SIG-M5 treated with dmso at 0.1 percent for 504 hours (cell line): ENCODE data around the gene ITGAV.
A peak's percentile ranks its signal among the peaks of the same experiment; 100 is the strongest.

Source experiments
- DNase-seq: peaks from one replicate; lab custom pipeline; 2025; ENCODE audit not compliant: unreplicated experiment; lab: John Stamatoyannopoulos, UW

ITGAV gene

GRCh38 chr2:186612026-186612425, 22.2 kb downstream of the ITGAV start:
- no peak for DNase-seq

GRCh38 chr2:186612555-186613440, 22.9 kb downstream of the ITGAV start:
- peak; percentile 30 for DNase-seq

GRCh38 chr2:186614373-186614772, 24.5 kb downstream of the ITGAV start:
- DNase-seq: no peak

- DNase-seq: no peak
These were observed 27.3 kb downstream of the ITGAV start for GRCh38 chr2:186617148-186617547.

- no peak for DNase-seq
These were observed 27.9 kb downstream of the ITGAV start for GRCh38 chr2:186617771-186618170.

GRCh38 chr2:186618696-186619095, 28.8 kb downstream of the ITGAV start:
- DNase-seq: no peak

GRCh38 chr2:186623084-186623483, 33.2 kb downstream of the ITGAV start:
- no peak for DNase-seq

- DNase-seq: no peak
These were observed 34.4 kb downstream of the ITGAV start for GRCh38 chr2:186624276-186624675.

GRCh38 chr2:186629250-186629996, 39.6 kb downstream of the ITGAV start:
- DNase-seq: no peak

GRCh38 chr2:186632417-186632816, 42.6 kb downstream of the ITGAV start:
- DNase-seq: no peak

- no peak for DNase-seq
These were observed 44.8 kb downstream of the ITGAV start for GRCh38 chr2:186634701-186635100.

- DNase-seq: no peak
These were observed 47.1 kb downstream of the ITGAV start for GRCh38 chr2:186636800-186637496.

GRCh38 chr2:186637497-186637800, 47.6 kb downstream of the ITGAV start:
- peak; percentile 38 for DNase-seq

GRCh38 chr2:186639939-186640338, 50.1 kb downstream of the ITGAV start:
- no peak for DNase-seq

GRCh38 chr2:186641132-186641806, 51.4 kb downstream of the ITGAV start:
- DNase-seq: no peak

- peak; percentile 60 for DNase-seq
These were observed 52.0 kb downstream of the ITGAV start for GRCh38 chr2:186641807-186642321.

- DNase-seq: no peak
These were observed 54.9 kb downstream of the ITGAV start for GRCh38 chr2:186644791-186645190.

- no peak for DNase-seq
These were observed 56.1 kb downstream of the ITGAV start for GRCh38 chr2:186645999-186646398.

- DNase-seq: no peak
These were observed 58.3 kb downstream of the ITGAV start for GRCh38 chr2:186648130-186648529.

- no peak for DNase-seq
These were observed 63.7 kb downstream of the ITGAV start for GRCh38 chr2:186653511-186653910.

- no peak for DNase-seq
These were observed 69.5 kb downstream of the ITGAV start for GRCh38 chr2:186659383-186659782.
